ENCODE measurements around the gene MTOR.

The MTOR gene

DNA sequence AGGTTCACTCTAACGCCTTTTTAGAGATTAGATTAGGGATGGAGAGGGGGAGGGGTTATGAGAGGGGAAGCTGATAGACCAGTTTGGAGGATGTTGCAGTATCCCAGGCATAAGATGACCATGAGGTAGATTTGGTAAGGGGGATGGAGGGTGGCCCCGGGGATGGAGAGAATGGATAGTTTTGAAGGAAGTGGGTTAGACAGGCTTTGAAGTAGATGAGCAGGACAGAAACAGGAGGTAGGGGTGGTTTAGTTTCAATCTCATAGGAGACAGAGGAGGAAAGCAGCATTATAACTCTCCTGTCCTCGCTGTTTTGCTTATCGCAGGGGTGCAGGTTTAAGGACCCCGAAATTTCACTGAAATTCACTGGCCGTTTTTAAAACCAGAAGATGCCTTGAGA lies 22.4 kb upstream of the MTOR start:
- Mint-ChIP-seq H3K27ac (no peak overlapping the region), H3K9me3 (peaks cover 4% of the 10 kb centered on the region), H3K27me3 (ENCODE audit: low read depth) (no peaks in the 10 kb centered on the region), H3K4me3 (no peak overlapping the region), H3K36me3 (ENCODE audit: low read depth) (peaks cover 34% of the 10 kb centered on the region), H3K4me1 (peaks cover 27% of the 10 kb centered on the region)
- no peak for TF ChIP-seq CTCF (IDR thresholded peaks at IDR 0.05; ENCODE audit: unreplicated experiment in 3 of 3)

DNA sequence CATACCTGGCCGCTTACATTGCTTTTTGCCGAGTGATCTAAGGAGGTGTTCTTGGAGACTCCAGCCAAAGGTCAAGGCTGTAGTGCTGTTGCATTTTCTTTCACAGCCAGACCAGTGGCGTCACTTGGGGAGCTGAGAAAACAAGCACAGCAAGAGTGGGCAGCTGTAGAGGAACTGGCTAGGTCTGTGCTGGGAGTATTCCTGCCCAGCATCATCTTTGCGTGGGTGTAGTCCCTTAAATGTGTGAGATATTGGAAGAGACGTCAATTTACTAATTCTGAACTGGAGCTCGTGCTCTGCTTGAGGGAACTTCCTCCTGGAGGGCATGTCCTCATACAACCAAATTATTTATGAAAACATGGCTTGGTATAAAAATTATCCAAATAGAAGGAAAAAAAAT lies 20.8 kb upstream of the MTOR start:
- TF ChIP-seq CTCF (IDR thresholded peaks at IDR 0.05; ENCODE audit: unreplicated experiment in 3 of 3), result no peak
- Mint-ChIP-seq H3K27me3 (ENCODE audit: low read depth) (no peaks in the 10 kb centered on the region), H3K4me1 (peaks cover 21% of the 10 kb centered on the region)

DNA sequence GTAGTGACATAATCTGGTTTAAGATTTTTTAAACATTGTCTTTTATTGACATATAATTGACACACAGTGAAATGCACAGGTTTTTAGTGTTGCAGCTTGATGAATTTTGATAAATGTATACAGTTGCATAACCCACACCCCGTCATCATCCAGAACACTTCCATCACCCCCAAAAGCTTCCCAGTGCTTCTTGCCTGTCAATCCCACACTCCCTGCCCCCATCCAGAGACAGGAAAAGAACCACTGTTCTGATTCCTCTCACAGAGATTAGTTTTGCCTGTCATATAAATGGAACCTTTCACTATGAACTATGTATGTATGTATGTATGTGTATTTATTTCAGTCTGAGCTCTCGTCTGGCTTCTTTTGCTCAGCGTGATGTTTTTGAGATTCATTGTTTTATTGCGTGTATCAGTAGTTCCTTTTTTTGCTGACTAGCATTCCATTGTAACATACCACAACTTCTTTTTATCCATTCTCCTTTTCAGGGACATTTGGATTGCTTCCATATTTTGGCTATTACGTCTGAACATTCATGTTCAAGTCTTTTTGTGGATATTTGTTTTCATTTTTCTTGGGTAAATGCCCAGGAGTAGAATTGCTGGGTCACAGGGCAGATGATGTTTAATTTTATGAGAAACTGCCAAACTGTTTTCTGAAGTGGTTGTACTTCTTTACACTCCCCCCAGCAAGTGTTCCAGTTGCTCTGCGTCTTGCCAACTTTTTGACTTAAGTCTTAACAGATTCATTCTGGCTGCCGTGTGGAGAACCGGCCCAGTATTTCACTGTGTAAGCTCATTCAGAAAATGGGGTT lies 19.4 kb upstream of the MTOR start:
- H3K27me3 Mint-ChIP-seq (ENCODE audit: low read depth), result no peaks in the 10 kb centered on the region
- H3K4me3 Mint-ChIP-seq, result no peak overlapping the region
- no peak for TF ChIP-seq CTCF (IDR thresholded peaks at IDR 0.05; ENCODE audit: unreplicated experiment in 3 of 3)
- peaks cover 34% of the 10 kb centered on the region for H3K36me3 Mint-ChIP-seq (ENCODE audit: low read depth)
- H3K4me1 Mint-ChIP-seq, result peaks cover 16% of the 10 kb centered on the region
- peaks cover 4% of the 10 kb centered on the region for H3K9me3 Mint-ChIP-seq
- peak overlapping the region in 2 of 3 experiments; percentile 16 to 26 for H3K27ac Mint-ChIP-seq

More for the DNA sequence above, 20.8 kb upstream of the MTOR start:
- H3K9me3 Mint-ChIP-seq, result peaks cover 4% of the 10 kb centered on the region
- H3K4me3 Mint-ChIP-seq, result no peak overlapping the region
- H3K36me3 Mint-ChIP-seq (ENCODE audit: low read depth), result peaks cover 33% of the 10 kb centered on the region
- H3K27ac Mint-ChIP-seq, result no peak overlapping the region

DNA sequence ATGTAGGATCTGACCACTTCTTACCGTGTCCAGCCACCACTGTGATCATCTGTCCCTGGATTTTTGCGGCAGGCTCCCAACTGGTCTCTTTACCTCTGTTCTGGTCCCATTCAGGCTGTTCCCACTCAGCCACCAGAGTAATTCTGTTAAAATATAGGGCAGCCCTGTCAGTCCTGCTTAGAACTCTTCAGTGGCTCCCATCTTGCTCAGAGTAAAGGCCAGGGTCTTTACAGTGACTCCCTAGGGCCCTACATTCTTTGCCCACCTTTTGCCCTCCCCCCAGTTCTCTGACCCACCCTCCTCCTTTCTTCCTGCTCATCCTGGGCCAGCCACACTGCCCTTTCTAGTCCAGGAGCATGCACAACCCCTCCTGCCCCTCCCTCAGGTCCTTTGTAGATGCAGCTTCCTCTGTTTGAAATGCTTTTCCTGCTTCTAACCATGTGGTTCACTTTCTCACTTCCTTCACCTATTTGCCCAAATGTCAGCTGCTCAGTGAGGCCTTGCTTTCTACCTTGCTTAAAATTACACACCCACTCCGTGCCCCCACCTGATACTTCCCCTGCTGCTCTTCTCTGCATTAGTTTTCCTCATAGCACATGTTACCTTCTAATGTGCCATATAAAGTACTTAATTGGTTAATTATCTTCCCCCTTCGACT lies 18.5 kb upstream of the MTOR start:
- Mint-ChIP-seq H3K27ac (no peak overlapping the region), H3K4me1 (peaks cover 11% of the 10 kb centered on the region), H3K36me3 (ENCODE audit: low read depth) (peaks cover 29% of the 10 kb centered on the region), H3K4me3 (no peak overlapping the region), H3K27me3 (ENCODE audit: low read depth) (no peaks in the 10 kb centered on the region), H3K9me3 (peaks cover 4% of the 10 kb centered on the region)
- no peak for TF ChIP-seq CTCF (IDR thresholded peaks at IDR 0.05; ENCODE audit: unreplicated experiment in 3 of 3)

GRCh38 chr1:11279630-11280029 lies 17.3 kb upstream of the MTOR start:
- Mint-ChIP-seq H3K4me1 (peaks cover 20% of the 10 kb centered on the region), H3K36me3 (ENCODE audit: low read depth) (peaks cover 30% of the 10 kb centered on the region), H3K9me3 (peaks cover 4% of the 10 kb centered on the region), H3K4me3 (no peak overlapping the region), H3K27ac (no peak overlapping the region), H3K27me3 (ENCODE audit: low read depth) (no peaks in the 10 kb centered on the region)
- TF ChIP-seq CTCF (IDR thresholded peaks at IDR 0.05; ENCODE audit: unreplicated experiment in 3 of 3), result no peak

All from nephron (organoid).